Mesenchymal stem cell (in vitro differentiated cells and primary cell): ENCODE data around the gene ERMN.
A peak's percentile ranks its signal among the peaks of the same experiment; 100 is the strongest.

Source experiments
- DNase-seq: peaks from one replicate; pipeline ENCODE4 v3.0.0-alpha.2; 2013
- H2AFZ ChIP-seq: one replicate; pipeline ENCODE4 v1.6.1; 2013; ENCODE audit warnings: low read depth, mild to moderate bottlenecking, control low read depth, inconsistent platforms, low read length, moderate library complexity
- H2AK5ac ChIP-seq: 2 replicates; pipeline ENCODE4 v1.6.1; 2013; ENCODE audit warnings: low read length, moderate library complexity, mild to moderate bottlenecking, inconsistent platforms; ENCODE audit not compliant: severe bottlenecking
- H2BK120ac ChIP-seq: one replicate; pipeline ENCODE4 v1.6.1; 2013; ENCODE audit warnings: low read depth, mild to moderate bottlenecking, inconsistent platforms, low read length, moderate library complexity
- H2BK12ac ChIP-seq, 2 experiments: one replicate each; pipeline ENCODE4 v1.6.1; 2013; ENCODE audit warnings: inconsistent platforms in 2 of 2, low read length in 2 of 2, mild to moderate bottlenecking in 2 of 2, moderate library complexity in 2 of 2, control low read depth in 1 of 2
- H2BK15ac ChIP-seq: one replicate; pipeline ENCODE4 v1.6.1; 2013; ENCODE audit warnings: mild to moderate bottlenecking, low read depth, inconsistent platforms; ENCODE audit not compliant: poor library complexity, severe bottlenecking
- H2BK5ac ChIP-seq: 2 replicates; pipeline ENCODE4 v1.6.1; 2013; ENCODE audit warnings: low read depth, mild to moderate bottlenecking, low read length, control low read depth, inconsistent platforms; ENCODE audit not compliant: poor library complexity, severe bottlenecking
- H3K14ac ChIP-seq, 2 experiments: one replicate each; pipeline ENCODE4 v1.6.1; 2013; ENCODE audit warnings: inconsistent platforms in 2 of 2, low read length in 2 of 2, control low read depth in 1 of 2, mild to moderate bottlenecking in 1 of 2, moderate library complexity in 1 of 2
- H3K18ac ChIP-seq, 2 experiments: one replicate each; pipeline ENCODE4 v1.6.1; 2013; ENCODE audit warnings: inconsistent platforms in 2 of 2, low read length in 2 of 2, control low read depth in 1 of 2, low read depth in 1 of 2, mild to moderate bottlenecking in 1 of 2
- H3K23ac ChIP-seq, 2 experiments: one replicate each; pipeline ENCODE4 v1.6.1; 2013; ENCODE audit warnings: inconsistent platforms in 2 of 2, low read length in 2 of 2, mild to moderate bottlenecking in 2 of 2, moderate library complexity in 2 of 2, control low read depth in 1 of 2
- H3K27ac ChIP-seq: 2 replicates; pipeline ENCODE4 v1.5.1; 2013; ENCODE audit warnings: mild to moderate bottlenecking, moderate library complexity, low read length, control low read depth, inconsistent platforms; ENCODE audit not compliant: poor library complexity, severe bottlenecking
- H3K27me3 ChIP-seq, 2 experiments: 2 replicates each; pipeline versions ENCODE4 v1.6.1 to v1.7.0; 2013; ENCODE audit warnings: low read length in 2 of 2, mild to moderate bottlenecking in 2 of 2, moderate library complexity in 2 of 2, control low read depth in 1 of 2, inconsistent platforms in 1 of 2; ENCODE audit not compliant: control insufficient read depth in 1 of 2, insufficient read depth in 1 of 2
- H3K36me3 ChIP-seq, 2 experiments: 2 replicates each; pipeline versions ENCODE4 v1.6.1 to v1.7.0; 2013; ENCODE audit warnings: low read length in 2 of 2, control low read depth in 1 of 2, inconsistent platforms in 1 of 2, low read depth in 1 of 2, mild to moderate bottlenecking in 1 of 2; ENCODE audit not compliant: insufficient read depth in 2 of 2, control insufficient read depth in 1 of 2
- H3K4ac ChIP-seq, 2 experiments: one replicate each; pipeline ENCODE4 v1.6.1; 2013; ENCODE audit warnings: inconsistent platforms in 2 of 2, low read length in 2 of 2, mild to moderate bottlenecking in 2 of 2, moderate library complexity in 2 of 2, control low read depth in 1 of 2, low read depth in 1 of 2
- H3K4me1 ChIP-seq: 2 replicates; pipeline ENCODE4 v1.6.1; 2013; ENCODE audit warnings: low read depth, low read length, control low read depth; ENCODE audit not compliant: control insufficient read depth, insufficient read depth
- H3K4me2 ChIP-seq: 2 replicates; pipeline ENCODE4 v1.6.1; 2013; ENCODE audit warnings: low read length, mild to moderate bottlenecking, inconsistent platforms; ENCODE audit not compliant: poor library complexity, severe bottlenecking
- H3K4me3 ChIP-seq, 2 experiments: 2 replicates each; pipeline versions ENCODE4 v1.5.1 to v1.7.0; 2013; ENCODE audit warnings: low read length in 2 of 2, mild to moderate bottlenecking in 2 of 2, control low read depth in 1 of 2, low read depth in 1 of 2; ENCODE audit not compliant: insufficient read depth in 1 of 2
- H3K79me1 ChIP-seq: replicated peaks from 2 replicates; pipeline ENCODE4 v1.6.1; 2013; ENCODE audit warnings: mild to moderate bottlenecking, control low read depth, low read length, inconsistent platforms; ENCODE audit not compliant: poor library complexity, severe bottlenecking
- H3K9ac ChIP-seq: 2 replicates; pipeline ENCODE4 v1.7.0; 2013; ENCODE audit warnings: mild to moderate bottlenecking, low read length, moderate library complexity
- H3K9me3 ChIP-seq: 2 replicates; pipeline ENCODE4 v1.7.0; 2013; ENCODE audit warnings: mild to moderate bottlenecking, low read length; ENCODE audit not compliant: control insufficient read depth
- H4K8ac ChIP-seq: one replicate; pipeline ENCODE4 v1.6.1; 2013; ENCODE audit warnings: inconsistent platforms, mild to moderate bottlenecking, low read length, moderate library complexity
- H4K91ac ChIP-seq: one replicate; pipeline ENCODE4 v1.6.1; 2013; ENCODE audit warnings: mild to moderate bottlenecking, low read length, inconsistent platforms
- WGBS: methylation state at CpG from one replicate; pipeline ENCODE4 v1.1.7; 2013; ENCODE audit warnings: mixed read lengths; 5-methylcytosine and 5-hydroxymethylcytosine counted together

Gene ERMN

GRCh38 chr2:157311706-157312105 lies 13.9 kb downstream of the ERMN start:
- no peak overlapping the region for H3K18ac ChIP-seq
- H4K91ac ChIP-seq, result no peak overlapping the region
- H2AK5ac ChIP-seq, result no peak overlapping the region
- peaks cover 0 to 13% of the 10 kb centered on the region in 2 experiments for H3K36me3 ChIP-seq
- WGBS, result no CpG with 5 or more reads among the region's 1 CpG
- H4K8ac ChIP-seq, result no peak overlapping the region
- H2BK120ac ChIP-seq, result no peak overlapping the region
- no peak overlapping the region for H3K14ac ChIP-seq
- no peak overlapping the region for H3K9ac ChIP-seq
- H2BK5ac ChIP-seq, result no peak overlapping the region
- no peaks in the 10 kb centered on the region for H3K79me1 ChIP-seq
- H3K4me2 ChIP-seq, result no peak overlapping the region
- no peak for DNase-seq
- no peak overlapping the region for H3K4ac ChIP-seq
- no peak overlapping the region for H2AFZ ChIP-seq
- no peak overlapping the region for H3K23ac ChIP-seq
- H3K9me3 ChIP-seq, result no peaks in the 10 kb centered on the region
- H2BK12ac ChIP-seq, result no peak overlapping the region
- H3K27ac ChIP-seq, result no peak overlapping the region
- no peaks in the 10 kb centered on the region for H3K27me3 ChIP-seq
- no peak overlapping the region for H3K4me3 ChIP-seq
- no peak overlapping the region for H2BK15ac ChIP-seq
- no peaks in the 10 kb centered on the region for H3K4me1 ChIP-seq

GRCh38 chr2:157309878-157310277 lies 15.7 kb downstream of the ERMN start:
- H3K9ac ChIP-seq, result no peak overlapping the region
- no peak overlapping the region for H3K14ac ChIP-seq
- WGBS, result no CpG with 5 or more reads among the region's 2 CpGs
- H2BK15ac ChIP-seq, result no peak overlapping the region
- H2BK12ac ChIP-seq, result no peak overlapping the region
- no peaks in the 10 kb centered on the region for H3K79me1 ChIP-seq
- H3K18ac ChIP-seq, result no peak overlapping the region
- H3K23ac ChIP-seq, result no peak overlapping the region
- no peak overlapping the region for H2AK5ac ChIP-seq
- H2AFZ ChIP-seq, result no peak overlapping the region
- H2BK120ac ChIP-seq, result no peak overlapping the region
- H3K4me1 ChIP-seq, result no peaks in the 10 kb centered on the region
- H3K9me3 ChIP-seq, result no peaks in the 10 kb centered on the region
- no peak overlapping the region for H2BK5ac ChIP-seq
- H3K27ac ChIP-seq, result no peak overlapping the region
- H3K4ac ChIP-seq, result no peak overlapping the region
- H3K4me3 ChIP-seq, result no peak overlapping the region
- DNase-seq, result no peak
- no peak overlapping the region for H3K4me2 ChIP-seq
- no peak overlapping the region for H4K91ac ChIP-seq
- H3K36me3 ChIP-seq, result peaks cover 0 to 13% of the 10 kb centered on the region in 2 experiments
- H4K8ac ChIP-seq, result no peak overlapping the region
- no peaks in the 10 kb centered on the region for H3K27me3 ChIP-seq

GRCh38 chr2:157307021-157307420 lies 18.6 kb downstream of the ERMN start:
- WGBS, result 60% methylated on average over 1 of the region's 1 CpG
- Histone ChIP-seq H3K14ac (no peak overlapping the region), H3K36me3 (peaks cover 0 to 13% of the 10 kb centered on the region in 2 experiments), H2BK120ac (no peak overlapping the region), H2AFZ (no peak overlapping the region), H3K79me1 (no peaks in the 10 kb centered on the region), H3K4me2 (no peak overlapping the region), H3K27ac (no peak overlapping the region), H4K8ac (no peak overlapping the region), H3K4ac (no peak overlapping the region), H3K9me3 (no peaks in the 10 kb centered on the region), H4K91ac (no peak overlapping the region), H3K23ac (no peak overlapping the region), H3K9ac (no peak overlapping the region), H2BK12ac (no peak overlapping the region), H3K4me1 (peaks cover 3% of the 10 kb centered on the region), H3K27me3 (no peaks in the 10 kb centered on the region), H2AK5ac (no peak overlapping the region), H2BK5ac (no peak overlapping the region), H3K4me3 (no peak overlapping the region), H3K18ac (no peak overlapping the region), H2BK15ac (no peak overlapping the region)
- peak; percentile 11 for DNase-seq

GRCh38 chr2:157305723-157306110 lies 19.9 kb downstream of the ERMN start:
- Histone ChIP-seq H3K9ac (no peak overlapping the region), H3K27me3 (no peaks in the 10 kb centered on the region), H4K91ac (no peak overlapping the region), H3K23ac (no peak overlapping the region), H3K79me1 (no peaks in the 10 kb centered on the region), H4K8ac (no peak overlapping the region), H3K9me3 (no peaks in the 10 kb centered on the region), H3K27ac (no peak overlapping the region), H3K18ac (no peak overlapping the region), H3K4me1 (peaks cover 3% of the 10 kb centered on the region), H3K14ac (no peak overlapping the region), H2AFZ (no peak overlapping the region), H3K4me3 (no peak overlapping the region), H2BK15ac (no peak overlapping the region), H2BK5ac (no peak overlapping the region), H2BK120ac (no peak overlapping the region), H3K36me3 (peaks cover 0 to 13% of the 10 kb centered on the region in 2 experiments), H3K4me2 (no peak overlapping the region), H2BK12ac (no peak overlapping the region), H3K4ac (no peak overlapping the region), H2AK5ac (no peak overlapping the region)
- WGBS, result 87% methylated on average over 4 of the region's 4 CpGs
- DNase-seq, result no peak
